Body of pancreas (tissue), 4 donors: ENCODE data around the gene CYTH1.

ENCODE experiments used
- CTCF ChIP-seq, 7 experiments: fragments of 450-650 bp in 4 of 7; fragments of 200-600 bp in 3 of 7; sonication (generic) in 3 of 7; IDR thresholded peaks; one replicate each; pipeline ENCODE4 v1.5.1; 2016 to 2019; ENCODE audit warnings: antibody characterized with exemption in 7 of 7
- POLR2A ChIP-seq, 3 donors: fragments of 450-650 bp; IDR thresholded peaks; one replicate each; pipeline ENCODE4 v1.6.1; 2016; ENCODE audit warnings: antibody characterized with exemption in 3 of 3, mild to moderate bottlenecking in 2 of 3

- no peak for TF ChIP-seq CTCF (IDR thresholded peaks at IDR 0.05)
- TF ChIP-seq POLR2A (IDR thresholded peaks at IDR 0.05), result no peak
Measured at GRCh38 chr17:78823282-78824046, 41.4 kb upstream of the CYTH1 start.
